LNCAP (cell line): ENCODE measurements around the gene ERC1.

Experiments used
- CTCF ChIP-seq: fragments of 450-650 bp; IDR thresholded peaks from 2 replicates; pipeline ENCODE4 v1.5.1; 2017; ENCODE audit warnings: mild to moderate bottlenecking

Gene ERC1

GRCh38 chr12:1287446-1287975 is 296.5 kb downstream of the ERC1 start:
- TF ChIP-seq CTCF = no peak

GRCh38 chr12:1288333-1288732 is 297.3 kb downstream of the ERC1 start:
- no peak for TF ChIP-seq CTCF

DNA sequence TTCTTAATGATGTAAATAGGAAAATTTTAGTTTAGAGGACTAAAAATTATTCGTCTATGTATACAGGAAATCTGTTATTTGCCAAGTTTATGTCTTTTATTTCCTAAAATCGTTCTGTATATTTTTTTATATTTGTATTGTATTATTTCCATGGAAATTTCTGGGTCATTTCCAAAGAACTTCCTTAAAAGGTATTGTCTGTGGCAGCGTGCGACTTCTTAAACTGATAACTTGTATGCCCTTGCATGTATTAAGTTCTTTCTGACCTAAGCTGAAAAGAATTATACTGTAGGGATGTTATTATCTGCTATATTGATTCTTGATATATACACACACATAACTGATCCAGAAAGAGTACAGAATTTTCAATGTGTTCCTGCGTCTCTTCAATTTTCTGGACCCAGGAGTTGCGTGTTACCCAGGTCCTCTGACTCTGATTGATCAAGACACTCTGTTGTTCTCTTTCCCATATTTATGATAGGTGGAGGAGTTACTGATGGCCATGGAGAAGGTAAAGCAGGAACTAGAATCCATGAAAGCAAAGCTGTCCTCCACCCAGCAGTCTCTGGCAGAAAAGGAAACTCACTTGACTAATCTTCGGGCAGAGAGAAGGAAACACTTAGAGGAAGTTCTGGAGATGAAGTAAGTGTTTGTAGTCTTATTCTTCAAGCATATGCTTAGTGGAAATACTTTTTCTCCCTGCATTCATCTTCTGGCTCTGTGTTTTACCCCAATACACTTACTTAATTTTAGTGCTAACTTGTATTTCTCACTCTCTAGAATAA is 298.5 kb downstream of the ERC1 start:
- TF ChIP-seq CTCF = no peak

GRCh38 chr12:1290716-1291115 is 299.7 kb downstream of the ERC1 start:
- TF ChIP-seq CTCF = no peak

GRCh38 chr12:1291601-1292332 is 300.7 kb downstream of the ERC1 start:
- no peak for TF ChIP-seq CTCF

GRCh38 chr12:1293901-1294300 is 302.9 kb downstream of the ERC1 start:
- no peak for TF ChIP-seq CTCF

- no peak for TF ChIP-seq CTCF
Observed at GRCh38 chr12:1297206-1297605, 306.2 kb downstream of the ERC1 start.
